Epithelial cell of proximal tubule (primary cell): ENCODE measurements around the gene RAB9B. TPM values are rescaled to one million over a fixed set of nuclear protein-coding genes. Genes with fewer than 3 reads are reported as not detected.

Experiments used
- DNase-seq: peaks from one replicate; pipeline ENCODE4 v3.0.0-alpha.2; 2011; ENCODE audit warnings: low read depth
- H3K4me3 ChIP-seq: 2 replicates; pipeline ENCODE4 v1.5.1; 2011; ENCODE audit warnings: low read depth, mild to moderate bottlenecking, low read length
- CTCF ChIP-seq: conservative IDR thresholded peaks from 2 replicates; pipeline ENCODE4 v1.5.1; 2012; ENCODE audit warnings: low read depth, mild to moderate bottlenecking, low read length
- total RNA-seq: library from RNA; depleted of rRNA; stranded (reverse); fragments of >200 nt; gene quantifications from 2 replicates; pipeline ENCODE4 v1.2.3, GENCODE V29; 2015

The RAB9B gene
- total RNA-seq, 1 donor from 2014 or later, result 0.40 TPM

DNA sequence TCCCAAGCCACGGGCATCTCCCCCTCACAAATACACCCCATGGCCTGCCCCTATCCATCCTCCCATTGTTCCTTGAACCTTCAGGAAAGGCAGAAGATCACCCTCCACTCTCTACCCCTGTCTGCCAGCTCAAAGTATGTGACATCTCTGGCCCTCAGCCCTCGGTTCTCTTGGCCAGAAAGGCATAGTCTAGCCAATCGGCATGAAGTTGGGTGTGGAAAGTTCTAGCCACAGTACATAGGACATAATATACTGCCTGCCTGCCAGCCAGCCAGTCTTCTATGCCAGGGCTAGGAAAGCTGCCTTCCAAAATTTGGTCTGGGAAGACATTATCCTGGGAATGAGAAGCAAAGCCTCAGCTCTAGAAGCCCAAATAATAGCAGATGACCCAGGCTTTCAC, 58.6 kb downstream of the RAB9B start:
- DNase-seq, result no peak
- TF ChIP-seq CTCF, result no peak
- no peak overlapping the region for H3K4me3 ChIP-seq

Other genes starting within 250 kb of the RAB9B start
- gene TCEAL4, start 246.7 kb downstream of the RAB9B start, total RNA-seq, result 36.5 and 39.4 TPM in 2 replicates
- gene TCEAL3, start 224.3 kb downstream of the RAB9B start, total RNA-seq, result 10.1 and 28.7 TPM in 2 replicates
- gene TCEAL1, start 203.3 kb downstream of the RAB9B start, total RNA-seq, result 17.5 and 19.6 TPM in 2 replicates
- gene MORF4L2, start 145.6 kb downstream of the RAB9B start, total RNA-seq, result 273 and 369 TPM in 2 replicates
- not detected in 2 replicates for gene TMEM31, start 121.3 kb downstream of the RAB9B start, total RNA-seq
- gene PLP1, start 55.4 kb downstream of the RAB9B start, total RNA-seq, result not detected in 2 replicates
- gene TMSB15B, start 130.4 kb upstream of the RAB9B start, total RNA-seq, result 13.9 and 32.8 TPM in 2 replicates
- not detected in 2 replicates for gene H2BW1, start 181.5 kb upstream of the RAB9B start, total RNA-seq
- gene H2BW2, start 207.7 kb upstream of the RAB9B start, total RNA-seq, result not detected in 2 replicates
- gene TMSB15C, start 244.0 kb upstream of the RAB9B start, total RNA-seq, result 2.9 and 4.1 TPM in 2 replicates